H1 (cell line): Measurements from ENCODE around the gene CEP250. TPM values are rescaled to one million over a fixed set of nuclear protein-coding genes. Genes with fewer than 3 reads are reported as not detected.

ENCODE experiments used
- CBX5 ChIP-seq: fragments of 300-800, 300-1000 bp; sonication (generic); IDR thresholded peaks from 2 replicates; pipeline ENCODE4 v1.7.1; 2016; ENCODE audit warnings: antibody characterized with exemption, low read length, low read depth
- CHD2 ChIP-seq: IDR thresholded peaks from 2 replicates; pipeline ENCODE4 v1.6.1; 2012; ENCODE audit warnings: low read length, improper control_type of control experiment
- EGR1 ChIP-seq: IDR thresholded peaks from 2 replicates; pipeline ENCODE4 v1.6.1; 2011; ENCODE audit warnings: low read depth, low read length, borderline replicate concordance
- EZH2 ChIP-seq: fragments of 200-600 bp; sonication (generic); IDR thresholded peaks from 2 replicates; pipeline ENCODE4 v1.7.1; 2012; ENCODE audit warnings: low read depth, mild to moderate bottlenecking, moderate library complexity, low read length, inconsistent platforms; ENCODE audit not compliant: severe bottlenecking
- HDAC2 ChIP-seq, 2 experiments: fragments of 300-600 bp in 1 of 2; sonication (generic) in 1 of 2; IDR thresholded peaks; 2 replicates each; pipeline ENCODE4 v1.6.1; 2011 to 2012; ENCODE audit warnings: low read depth in 2 of 2, low read length in 2 of 2, mild to moderate bottlenecking in 2 of 2, moderate library complexity in 2 of 2, borderline replicate concordance in 1 of 2, inconsistent platforms in 1 of 2
- KDM1A ChIP-seq: fragments of 200-600, 300-600 bp; sonication (generic); IDR thresholded peaks from 2 replicates; pipeline ENCODE4 v1.7.1; 2016; ENCODE audit warnings: mild to moderate bottlenecking, low read length, borderline replicate concordance
- KDM4A ChIP-seq: IDR thresholded peaks from one replicate; pipeline ENCODE4 v1.7.1; 2012; ENCODE audit warnings: low read depth, mild to moderate bottlenecking, moderate library complexity, low read length, inconsistent platforms; ENCODE audit not compliant: severe bottlenecking
- POLR2A ChIP-seq, 2 experiments: IDR thresholded peaks; 1 replicate in 1 of 2; 2 replicates in 1 of 2; pipeline ENCODE4 v1.6.1; 2011; ENCODE audit warnings: low read depth in 2 of 2, low read length in 2 of 2, mild to moderate bottlenecking in 2 of 2; ENCODE audit errors: control extremely low read depth in 1 of 2
- POLR2AphosphoS5 ChIP-seq: IDR thresholded peaks from 2 replicates; pipeline ENCODE4 v1.6.1; 2011; ENCODE audit warnings: low read depth, low read length
- SIX5 ChIP-seq: IDR thresholded peaks from 2 replicates; pipeline ENCODE4 v1.6.1; 2011; ENCODE audit warnings: mild to moderate bottlenecking, low read depth, low read length
- YY1 ChIP-seq: IDR thresholded peaks from 2 replicates; pipeline ENCODE4 v1.6.1; 2011; ENCODE audit warnings: low read depth, mild to moderate bottlenecking, low read length
- polyA plus RNA-seq, 7 experiments: library from polyadenylated mRNA; depleted of rRNA in 3 of 7; stranded (reverse) in 5 of 7; unstranded in 2 of 7; fragments of >200 nt in 5 of 7; fragments of 200-250 nt in 2 of 7; gene quantifications; 1 replicate in 5 of 7; 2 replicates in 1 of 7; 4 replicates in 1 of 7; pipeline versions ENCODE4 v1.2.1 to v1.2.3, GENCODE V29; 2011 to 2013; ENCODE audit warnings: missing spikeins in 2 of 7, mixed read lengths in 2 of 7
- total RNA-seq: library from RNA; stranded (reverse); fragmentation: NEBNext Ultra II Directional; extraction: Animal tissue kit (Norgen Biotek cat#: 25700); gene quantifications from 2 replicates; pipeline ENCODE4 v1.2.1, GENCODE V29; 2021
- TF ChIP-seq, protein P1 (sequence below): IDR thresholded peaks from 2 replicates; pipeline ENCODE4 v1.6.1; 2011; ENCODE audit warnings: low read depth, mild to moderate bottlenecking, low read length; ENCODE audit not compliant: insufficient read depth
- TF ChIP-seq, protein P2 (sequence below), 3 experiments: IDR thresholded peaks; 1 replicate in 2 of 3; 2 replicates in 1 of 3; pipeline versions ENCODE4 v1.5.1 to v1.6.1; 2011; ENCODE audit warnings: low read length in 3 of 3, mild to moderate bottlenecking in 3 of 3, inconsistent platforms in 2 of 3, low read depth in 1 of 3, moderate library complexity in 1 of 3; ENCODE audit not compliant: insufficient read depth in 1 of 3; ENCODE audit errors: control extremely low read depth in 1 of 3

CEP250 gene
- total and polyA plus RNA-seq, 2 of the 8 experiments (the other 6 are each of a cell fraction or from before 2014, with no cell fraction given), result 2.6 to 33.7 TPM

DNA sequence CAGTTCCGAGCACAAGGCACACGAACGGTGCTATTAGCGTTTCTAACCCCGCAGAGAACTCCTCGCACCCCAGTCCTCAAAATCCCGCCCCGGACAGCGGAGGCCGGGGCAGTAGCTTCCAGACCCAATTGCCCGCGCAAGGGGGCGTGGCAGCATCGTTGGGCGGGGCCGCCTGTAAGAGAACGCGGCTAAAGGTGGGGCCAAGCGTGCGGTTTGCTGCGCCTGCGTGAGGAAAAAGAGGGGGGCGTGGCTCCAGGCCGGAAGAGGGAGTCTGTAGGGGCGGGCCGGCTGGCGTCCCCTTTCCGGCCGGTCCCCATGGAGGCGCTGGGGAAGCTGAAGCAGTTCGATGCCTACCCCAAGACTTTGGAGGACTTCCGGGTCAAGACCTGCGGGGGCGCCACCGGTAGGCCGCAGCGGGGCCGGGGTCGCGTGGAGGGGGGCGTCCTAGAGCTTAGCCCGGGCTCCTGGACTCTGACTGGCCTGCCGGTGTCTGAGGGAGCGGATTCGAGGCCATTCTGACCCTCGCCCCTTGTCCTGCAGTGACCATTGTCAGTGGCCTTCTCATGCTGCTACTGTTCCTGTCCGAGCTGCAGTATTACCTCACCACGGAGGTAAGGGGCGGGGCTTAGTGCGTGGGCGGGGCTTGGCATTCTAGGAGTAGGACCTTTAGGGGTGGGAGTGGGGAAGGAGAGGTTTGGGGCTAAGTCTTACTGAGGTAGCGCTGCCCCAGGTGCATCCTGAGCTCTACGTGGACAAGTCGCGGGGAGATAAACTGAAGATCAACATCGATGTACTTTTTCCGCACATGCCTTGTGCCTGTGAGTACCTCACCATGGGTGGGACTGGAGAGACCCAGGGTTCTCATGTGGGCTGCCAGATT is 86.6 kb downstream of the CEP250 start, which contains the start of gene ERGIC3 (continued):
- TF ChIP-seq, protein P1, sequence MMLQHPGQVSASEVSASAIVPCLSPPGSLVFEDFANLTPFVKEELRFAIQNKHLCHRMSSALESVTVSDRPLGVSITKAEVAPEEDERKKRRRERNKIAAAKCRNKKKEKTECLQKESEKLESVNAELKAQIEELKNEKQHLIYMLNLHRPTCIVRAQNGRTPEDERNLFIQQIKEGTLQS, result no peak
- TF ChIP-seq YY1 (peak; percentile 70; the same call in 1 of the 2 replicates), SIX5 (no peak), EGR1 (no peak; the same call in 1 of the 2 replicates), CHD2 (0 out of 2 replicates have a peak, but pooled peaks have one; percentile 13), HDAC2 (IDR thresholded peaks at IDR 0.05; ENCODE audit: borderline replicate concordance in 1 of 2, low read depth in 2 of 2, low read length in 2 of 2) (no peak), CBX5 (no peak), EZH2 (no peak), POLR2A (IDR thresholded peaks at IDR 0.05; ENCODE audit: control extremely low read depth in 1 of 2, low read depth in 2 of 2, low read length in 2 of 2) (peak; percentile 69 to 93), POLR2AphosphoS5 (peak; percentile 95), KDM1A (no peak), KDM4A (no peak)
- TF ChIP-seq, protein P2, sequence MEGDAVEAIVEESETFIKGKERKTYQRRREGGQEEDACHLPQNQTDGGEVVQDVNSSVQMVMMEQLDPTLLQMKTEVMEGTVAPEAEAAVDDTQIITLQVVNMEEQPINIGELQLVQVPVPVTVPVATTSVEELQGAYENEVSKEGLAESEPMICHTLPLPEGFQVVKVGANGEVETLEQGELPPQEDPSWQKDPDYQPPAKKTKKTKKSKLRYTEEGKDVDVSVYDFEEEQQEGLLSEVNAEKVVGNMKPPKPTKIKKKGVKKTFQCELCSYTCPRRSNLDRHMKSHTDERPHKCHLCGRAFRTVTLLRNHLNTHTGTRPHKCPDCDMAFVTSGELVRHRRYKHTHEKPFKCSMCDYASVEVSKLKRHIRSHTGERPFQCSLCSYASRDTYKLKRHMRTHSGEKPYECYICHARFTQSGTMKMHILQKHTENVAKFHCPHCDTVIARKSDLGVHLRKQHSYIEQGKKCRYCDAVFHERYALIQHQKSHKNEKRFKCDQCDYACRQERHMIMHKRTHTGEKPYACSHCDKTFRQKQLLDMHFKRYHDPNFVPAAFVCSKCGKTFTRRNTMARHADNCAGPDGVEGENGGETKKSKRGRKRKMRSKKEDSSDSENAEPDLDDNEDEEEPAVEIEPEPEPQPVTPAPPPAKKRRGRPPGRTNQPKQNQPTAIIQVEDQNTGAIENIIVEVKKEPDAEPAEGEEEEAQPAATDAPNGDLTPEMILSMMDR (IDR thresholded peaks at IDR 0.05; ENCODE audit: control extremely low read depth in 1 of 3, insufficient read depth in 1 of 3, low read depth in 1 of 3, low read length in 3 of 3), result peak in 2 of 3 experiments; percentile 4 to 8; a peak in 1 of 4 replicates
